GM18907 (cell line): ENCODE data around the gene KIF6.
"Not testable (repeated sequence)": the region's sequence is repeated elsewhere in the genome, so short reads cannot be mapped to it uniquely, and the experiment has no call there.

Experiments
- ATAC-seq: cut with Tn5 transposase; IDR thresholded peaks from one replicate; pipeline ENCODE4 v1.9.1; 2021; ENCODE audit warnings: mild to moderate bottlenecking, moderate library complexity; ENCODE audit not compliant: unreplicated experiment

The KIF6 gene

GRCh38 chr6:39724787-39725631 is at the start of gene KIF6:
TSS of gene KIF6 (minus strand) at chr6:39725408. CDS start at chr6:39725310, 98 bp downstream.
- ATAC-seq, result peak; percentile 98

- no peak for ATAC-seq
These were observed 48.6 kb upstream of the KIF6 start for GRCh38 chr6:39773782-39774181.

GRCh38 chr6:39772559-39773273 is 47.5 kb upstream of the KIF6 start:
- ATAC-seq, result no peak

GRCh38 chr6:39770446-39770845 is 45.2 kb upstream of the KIF6 start:
- no peak for ATAC-seq

- ATAC-seq, result no peak
These were observed 43.8 kb upstream of the KIF6 start for GRCh38 chr6:39769012-39769411.

GRCh38 chr6:39765508-39766065 is 40.4 kb upstream of the KIF6 start:
- ATAC-seq, result no peak

- ATAC-seq, result no peak
These were observed 35.2 kb upstream of the KIF6 start for GRCh38 chr6:39760226-39760952.

- no peak for ATAC-seq
These were observed 33.8 kb upstream of the KIF6 start for GRCh38 chr6:39758905-39759605.

- ATAC-seq, result no peak
These were observed 31.4 kb upstream of the KIF6 start for GRCh38 chr6:39756582-39756981.

GRCh38 chr6:39755231-39755630 is 30.0 kb upstream of the KIF6 start:
- no peak for ATAC-seq

GRCh38 chr6:39754514-39755115 is 29.4 kb upstream of the KIF6 start:
- ATAC-seq, result no peak

GRCh38 chr6:39753725-39754045 is 28.5 kb upstream of the KIF6 start:
- ATAC-seq, result no peak

GRCh38 chr6:39752835-39753724 is 27.9 kb upstream of the KIF6 start:
- no peak for ATAC-seq

GRCh38 chr6:39746795-39747194 is 21.6 kb upstream of the KIF6 start:
- ATAC-seq, result no peak

- ATAC-seq, result no peak
These were observed 8.5 kb upstream of the KIF6 start for GRCh38 chr6:39733704-39734103.

- ATAC-seq, result no peak
These were observed 6.4 kb upstream of the KIF6 start for GRCh38 chr6:39731565-39731964.

GRCh38 chr6:39729945-39730344 is 4.7 kb upstream of the KIF6 start:
- ATAC-seq, result no peak

- ATAC-seq, result no peak
These were observed 407 bp upstream of the KIF6 start for GRCh38 chr6:39725632-39725997.

- not testable (repeated sequence) for ATAC-seq
These were observed 1.9 kb downstream of the KIF6 start for GRCh38 chr6:39723350-39723749.
